HG02840 (cell line): ENCODE results near the gene UBE2U.
"Not testable (repeated sequence)": the region's sequence is repeated elsewhere in the genome, so short reads cannot be mapped to it uniquely, and the experiment has no call there.

Source experiments
- ATAC-seq: cut with Tn5 transposase; IDR thresholded peaks from one replicate; pipeline ENCODE4 v1.9.1; 2021; ENCODE audit warnings: mild to moderate bottlenecking, moderate library complexity, moderate number of reproducible peaks; ENCODE audit not compliant: unreplicated experiment, low FRiP score

Gene UBE2U

GRCh38 chr1:64235181-64235580 lies 31.8 kb downstream of the UBE2U start:
- no peak for ATAC-seq

- no peak for ATAC-seq
Measured at GRCh38 chr1:64235910-64236309, 32.5 kb downstream of the UBE2U start.

- no peak for ATAC-seq
Measured at GRCh38 chr1:64236541-64236954, 33.1 kb downstream of the UBE2U start.

GRCh38 chr1:64239519-64239918 lies 36.1 kb downstream of the UBE2U start:
- ATAC-seq = not testable (repeated sequence)

GRCh38 chr1:64240206-64240605 lies 36.8 kb downstream of the UBE2U start:
- no peak for ATAC-seq

- ATAC-seq = no peak
Measured at GRCh38 chr1:64241069-64241468, 37.6 kb downstream of the UBE2U start.

GRCh38 chr1:64242895-64243756 lies 39.7 kb downstream of the UBE2U start:
- no peak for ATAC-seq

- ATAC-seq = no peak
Measured at GRCh38 chr1:64243757-64244080, 40.3 kb downstream of the UBE2U start.

- no peak for ATAC-seq
Measured at GRCh38 chr1:64245495-64245894, 42.1 kb downstream of the UBE2U start.

GRCh38 chr1:64246294-64246917 lies 43.0 kb downstream of the UBE2U start:
- no peak for ATAC-seq

GRCh38 chr1:64248065-64248464 lies 44.6 kb downstream of the UBE2U start:
- ATAC-seq = no peak

GRCh38 chr1:64250472-64250871 lies 47.0 kb downstream of the UBE2U start:
- ATAC-seq = not testable (repeated sequence)

GRCh38 chr1:64251971-64252370 lies 48.5 kb downstream of the UBE2U start:
- no peak for ATAC-seq

GRCh38 chr1:64257233-64257632 lies 53.8 kb downstream of the UBE2U start:
- not testable (repeated sequence) for ATAC-seq

- not testable (repeated sequence) for ATAC-seq
Measured at GRCh38 chr1:64258444-64258843, 55.0 kb downstream of the UBE2U start.

- no peak for ATAC-seq
Measured at GRCh38 chr1:64263335-64263734, 59.9 kb downstream of the UBE2U start.

- ATAC-seq = no peak
Measured at GRCh38 chr1:64263856-64264255, 60.4 kb downstream of the UBE2U start.

GRCh38 chr1:64265141-64265540 lies 61.7 kb downstream of the UBE2U start:
- ATAC-seq = no peak

- ATAC-seq = no peak
Measured at GRCh38 chr1:64266991-64267390, 63.6 kb downstream of the UBE2U start.

GRCh38 chr1:64268653-64269557 lies 65.5 kb downstream of the UBE2U start:
- no peak for ATAC-seq

- ATAC-seq = no peak
Measured at GRCh38 chr1:64269558-64269884, 66.1 kb downstream of the UBE2U start.
